ENCODE results near the gene AP3B2.

The AP3B2 gene

DNA sequence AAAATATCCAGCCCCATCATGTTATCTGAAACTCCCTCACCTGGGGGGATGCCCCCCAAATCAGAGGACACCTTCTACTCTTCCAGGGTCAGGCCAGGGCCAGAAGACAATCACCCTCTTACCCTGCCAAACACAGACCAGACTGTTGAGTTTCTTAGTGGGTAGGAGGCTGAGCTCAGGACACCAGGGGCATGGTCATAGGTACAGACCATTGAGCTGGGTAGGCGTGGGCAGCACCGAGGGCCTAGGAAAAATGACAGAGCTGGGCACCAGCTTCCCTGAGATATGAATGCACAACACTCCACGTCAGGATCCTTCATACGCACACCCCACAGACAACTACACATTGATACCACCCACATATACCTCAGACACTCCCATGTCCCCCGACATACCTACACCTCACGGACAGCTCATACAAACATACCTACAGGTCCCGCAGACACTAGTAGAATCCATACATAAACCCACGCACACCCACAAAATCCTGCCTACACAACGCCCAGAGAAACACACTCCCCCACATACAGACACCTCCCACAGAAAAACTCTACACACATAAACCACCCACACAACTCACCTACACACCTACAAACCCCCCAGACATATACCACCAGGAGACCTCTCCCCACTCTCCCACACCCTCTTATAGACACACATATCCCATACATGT is 11.8 kb downstream of the AP3B2 start:
- no peak for DNase-seq

DNA sequence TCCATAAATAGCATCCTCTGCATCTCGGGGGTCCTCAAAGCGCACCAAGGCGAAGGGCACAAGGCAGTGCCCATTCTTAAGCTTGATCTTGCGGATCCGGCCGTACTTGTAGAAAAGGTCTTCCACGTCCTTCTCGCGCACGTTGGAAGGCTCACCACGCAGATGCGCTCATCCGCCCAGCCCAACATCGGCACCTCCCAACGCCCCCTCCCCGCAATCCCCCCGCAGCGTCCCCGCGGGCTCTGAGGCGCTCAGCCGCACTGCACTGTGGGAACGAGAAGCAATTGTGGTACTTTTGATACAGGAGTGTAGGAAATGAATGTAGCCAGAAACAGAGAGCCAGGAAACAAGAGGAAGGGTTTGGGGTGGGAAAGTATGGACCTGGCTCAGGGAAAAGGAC is 17.5 kb downstream of the AP3B2 start:
- DNase-seq = no peak

DNA sequence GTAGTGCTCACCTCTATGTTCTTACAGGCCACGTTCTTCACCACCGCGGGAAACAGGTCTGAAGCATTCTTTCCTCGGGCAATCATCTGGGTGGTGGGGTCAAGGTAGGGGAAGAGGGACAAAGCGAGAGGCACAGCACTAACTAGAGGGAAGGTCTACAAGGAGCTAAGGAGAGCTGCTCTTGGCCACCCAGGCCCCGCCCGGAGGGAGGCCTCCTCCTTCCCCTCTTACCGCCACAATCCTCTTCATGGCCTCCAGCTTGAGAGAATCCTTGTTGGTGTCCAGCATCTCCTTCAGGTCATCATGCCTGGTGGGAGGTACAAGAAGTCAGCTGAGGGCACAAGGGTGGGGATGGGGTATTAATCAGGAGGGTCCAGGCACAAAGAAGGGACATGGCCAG is 20.5 kb downstream of the AP3B2 start:
- DNase-seq = no peak

DNA sequence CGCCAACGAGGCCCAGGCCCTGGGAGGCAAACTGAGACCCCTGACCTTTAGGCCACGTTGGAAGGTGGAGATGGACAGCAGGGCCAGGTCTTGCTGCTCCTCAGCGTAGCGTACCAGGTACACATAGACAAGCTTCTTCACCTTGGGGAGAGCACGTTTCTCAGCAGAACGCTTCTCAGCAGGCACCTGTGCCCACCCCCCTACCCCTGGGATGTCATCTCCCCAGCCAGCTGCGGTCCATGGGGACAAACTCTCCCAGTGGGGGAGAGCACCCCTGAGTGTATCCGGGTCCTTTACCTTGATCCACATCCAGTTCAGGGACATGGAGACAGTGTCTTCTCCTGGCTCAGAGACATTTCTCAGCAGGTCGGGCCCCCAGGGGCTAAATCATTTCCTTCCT is 21.0 kb downstream of the AP3B2 start:
- no peak for DNase-seq

DNA sequence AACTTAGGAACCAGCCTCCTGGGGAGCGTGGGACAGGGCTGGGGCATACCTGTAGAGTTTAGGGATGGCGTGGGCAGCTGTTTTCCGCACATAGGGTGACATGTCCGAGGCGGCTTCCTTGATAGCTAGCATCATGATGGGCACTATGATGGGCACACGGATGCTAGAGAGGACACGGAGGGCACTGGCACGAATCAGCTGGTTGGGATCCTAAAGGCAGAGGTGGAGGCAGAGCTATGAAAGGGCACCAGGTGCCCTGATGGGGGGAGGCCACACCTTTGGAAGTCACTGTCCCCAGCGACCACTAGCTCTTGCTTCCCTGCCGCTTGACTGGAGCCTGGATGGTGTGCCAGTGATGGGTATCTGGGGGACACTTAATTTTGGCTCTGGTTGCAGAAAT is 28.3 kb downstream of the AP3B2 start:
- no peak for DNase-seq

DNA sequence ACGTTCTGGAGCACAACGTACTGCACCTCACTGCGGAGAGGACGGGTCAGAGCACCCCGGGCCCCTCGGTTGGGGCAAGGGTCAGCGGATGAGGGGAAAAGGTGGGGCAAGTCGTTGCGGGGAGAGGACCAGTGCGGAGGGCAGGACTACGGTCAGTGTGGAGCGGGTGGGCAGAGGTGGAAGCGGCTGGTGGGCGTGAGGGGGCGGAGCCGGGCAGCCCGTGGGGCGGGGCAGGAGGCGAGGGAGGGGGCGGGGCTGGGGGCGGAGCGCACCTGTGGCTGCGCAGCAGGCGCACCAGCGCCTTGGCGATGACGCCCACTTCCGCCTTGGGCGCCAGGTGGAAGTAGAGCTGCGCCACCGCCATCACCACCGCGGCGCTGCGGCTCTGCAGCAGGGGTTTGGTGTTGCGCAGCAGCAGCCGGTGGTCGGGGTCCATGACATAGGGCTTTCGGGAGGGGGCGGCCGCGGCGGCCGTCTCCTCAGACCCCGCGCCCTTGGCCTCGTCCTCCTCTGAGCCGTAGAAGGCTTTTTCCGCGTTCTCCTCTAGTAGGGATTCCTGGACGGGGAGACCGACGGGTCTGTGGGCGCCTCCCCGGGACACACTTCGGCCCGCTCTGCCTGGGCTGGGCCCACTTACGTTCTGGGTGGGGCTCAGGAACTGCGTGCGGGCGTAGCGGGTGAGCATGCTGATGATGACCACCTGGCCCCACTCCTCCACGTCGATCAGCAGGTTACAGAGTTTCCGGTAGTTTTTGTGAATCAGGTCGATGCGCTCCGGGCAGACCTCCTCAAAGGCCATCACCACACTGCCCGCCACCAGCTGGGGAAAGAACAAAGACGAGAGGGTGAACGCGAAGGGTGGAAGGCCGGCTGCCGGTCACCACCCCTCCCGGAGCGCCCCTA is 29.2 kb downstream of the AP3B2 start:
- DNase-seq = peak; percentile 80

DNA sequence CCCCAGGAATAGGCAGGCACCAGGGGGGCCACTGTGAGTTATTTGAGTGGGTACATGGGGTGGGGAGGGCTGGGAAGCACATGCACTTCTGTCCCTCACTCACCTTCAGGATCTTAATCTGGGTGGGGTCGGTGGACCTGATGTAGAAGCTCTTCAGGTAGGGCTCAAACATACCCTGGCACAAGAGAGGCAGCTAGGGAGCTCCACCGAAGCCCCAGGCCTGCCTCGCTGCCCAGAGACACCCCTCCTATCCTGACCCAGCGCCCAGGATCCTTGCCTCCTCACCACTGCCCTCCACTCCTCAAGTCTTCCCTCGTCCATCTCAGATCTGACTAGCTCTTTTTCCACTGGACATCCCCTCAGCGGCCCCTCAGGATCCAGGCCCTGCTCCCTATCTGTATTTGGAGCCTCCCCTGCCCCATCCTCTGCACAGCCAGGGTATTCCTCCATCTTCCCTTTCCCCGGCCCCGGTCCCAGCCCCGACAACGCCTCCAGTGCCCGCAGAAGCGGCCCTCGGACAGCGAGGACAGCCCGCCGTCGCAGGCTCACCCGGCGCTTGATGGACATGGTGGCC is 30.0 kb downstream of the AP3B2 start:
- no peak for DNase-seq

DNA sequence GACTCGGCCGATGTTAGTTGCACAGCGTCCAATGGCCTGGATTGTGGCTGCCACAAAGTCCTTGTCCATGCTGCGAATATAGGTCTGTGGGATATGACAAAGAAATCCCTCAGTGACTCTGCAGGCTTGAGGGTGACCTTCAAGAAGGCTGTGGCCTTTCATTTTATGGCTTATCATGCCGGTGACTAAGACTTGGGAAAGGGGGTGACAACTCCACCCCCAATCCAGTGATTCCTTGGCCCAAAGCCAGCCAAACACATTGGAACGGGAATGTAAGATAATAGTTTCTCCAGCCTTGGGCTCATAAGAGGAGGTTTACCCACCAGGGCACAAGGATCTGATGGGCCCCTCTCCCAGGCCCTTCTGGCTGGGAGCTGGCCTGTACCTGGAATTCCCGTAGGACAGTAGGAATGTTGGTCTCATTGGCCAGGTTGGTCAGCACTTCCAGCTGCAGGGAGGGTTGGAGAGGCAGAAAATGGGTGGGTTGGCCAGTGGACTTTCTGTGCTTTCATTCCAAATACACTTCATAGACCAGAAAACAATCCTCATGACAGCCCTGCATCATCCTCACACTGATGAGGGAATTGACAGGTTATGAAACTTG is 31.9 kb downstream of the AP3B2 start:
- no peak for DNase-seq

DNA sequence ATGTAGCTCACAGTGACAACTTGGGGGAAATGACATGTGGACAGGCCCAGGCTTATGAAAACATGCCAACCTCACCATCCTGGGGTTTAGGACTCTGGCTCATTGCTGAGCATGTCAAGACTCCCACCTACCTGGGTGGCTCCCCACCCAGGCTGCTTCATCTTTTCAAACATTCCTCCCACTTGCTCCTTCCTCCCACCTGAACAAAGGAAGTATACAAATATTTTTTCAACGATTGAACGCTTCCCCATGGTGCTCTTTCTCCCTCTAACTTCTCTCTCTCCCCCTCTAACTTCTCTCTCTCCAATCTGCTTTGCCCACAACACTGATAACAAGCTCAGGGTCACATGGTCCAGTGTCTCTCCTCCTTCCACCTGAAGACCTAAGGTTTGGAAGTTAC is 34.8 kb downstream of the AP3B2 start:
- DNase-seq = no peak

DNA sequence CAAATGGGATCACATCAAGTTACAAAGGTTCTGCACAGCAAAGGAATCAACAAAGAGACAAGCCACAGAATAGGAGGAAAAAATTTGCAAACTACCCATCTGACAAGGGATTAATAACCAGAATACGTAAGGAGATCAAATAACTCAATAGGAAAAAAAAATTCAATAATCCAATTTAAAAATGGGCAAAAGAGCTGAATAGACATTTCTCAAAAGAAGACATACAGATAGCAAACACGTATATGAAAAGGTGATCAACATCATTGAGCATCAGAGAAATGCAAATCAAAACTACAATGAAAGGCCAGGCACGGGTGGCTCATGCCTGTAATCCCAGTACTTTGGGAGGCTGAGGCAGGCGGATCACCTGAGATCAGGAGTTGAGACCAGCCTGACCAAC is 39.0 kb downstream of the AP3B2 start:
- no peak for DNase-seq

DNA sequence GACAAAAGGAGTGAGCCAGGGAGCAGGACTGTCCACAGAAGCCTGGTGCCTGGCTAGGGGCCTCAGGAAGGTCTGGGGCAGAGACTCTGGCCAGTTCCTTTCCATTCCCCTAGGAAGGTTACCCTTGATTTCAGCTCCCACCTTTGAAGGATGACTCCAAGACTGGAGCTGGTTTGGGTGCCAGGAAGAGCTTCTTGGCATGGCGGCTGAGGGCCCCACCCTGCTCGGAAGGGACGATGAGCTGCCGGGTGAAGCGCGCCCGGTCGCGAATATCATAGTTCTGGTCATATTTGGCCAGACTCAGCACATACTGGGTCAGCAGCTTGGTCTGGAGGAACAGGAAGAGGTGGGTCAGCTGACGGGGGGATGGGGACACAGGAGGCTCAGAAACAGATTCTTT is 43.1 kb downstream of the AP3B2 start:
- no peak for DNase-seq

DNA sequence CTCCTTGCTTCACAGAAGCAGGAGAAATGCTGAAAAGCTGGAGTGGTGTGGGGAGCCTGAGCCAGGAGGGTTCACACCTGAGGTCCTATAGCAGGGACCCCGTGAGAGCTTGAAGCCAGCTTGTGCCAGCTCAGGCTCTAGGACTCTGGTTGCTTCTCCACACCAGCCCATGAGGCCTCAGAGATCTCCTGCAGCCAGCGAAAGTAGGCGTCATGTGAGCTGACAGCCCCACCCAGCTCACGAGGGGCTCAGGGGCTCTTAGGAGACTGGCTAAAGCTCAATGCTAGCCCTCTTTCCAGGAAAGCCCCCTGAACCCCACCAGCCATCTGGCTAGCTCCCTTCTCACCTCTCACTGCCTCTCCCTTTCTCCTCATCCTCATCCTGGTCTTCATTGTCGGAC is 45.7 kb downstream of the AP3B2 start:
- DNase-seq = no peak

DNA sequence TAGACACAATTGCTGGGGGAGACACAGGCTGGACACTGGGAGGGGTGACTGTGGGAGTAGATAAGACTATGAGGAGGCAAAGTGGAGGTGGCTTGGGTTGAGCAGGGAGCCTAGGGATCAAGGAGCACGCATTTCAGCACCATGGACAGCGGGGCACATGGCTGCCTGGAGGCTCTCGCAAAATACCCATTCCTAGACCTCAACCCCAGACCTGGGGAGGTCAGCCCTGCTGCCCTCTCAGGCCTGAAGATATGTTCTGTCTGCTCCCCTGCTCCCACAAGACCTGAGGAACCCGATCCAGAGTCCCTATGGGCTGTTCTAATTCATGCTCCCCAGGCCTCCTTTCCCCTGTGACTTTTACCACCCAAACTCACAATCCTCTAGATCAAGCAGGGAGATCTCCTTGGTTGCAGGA is 46.5 kb downstream of the AP3B2 start:
- no peak for DNase-seq

DNA sequence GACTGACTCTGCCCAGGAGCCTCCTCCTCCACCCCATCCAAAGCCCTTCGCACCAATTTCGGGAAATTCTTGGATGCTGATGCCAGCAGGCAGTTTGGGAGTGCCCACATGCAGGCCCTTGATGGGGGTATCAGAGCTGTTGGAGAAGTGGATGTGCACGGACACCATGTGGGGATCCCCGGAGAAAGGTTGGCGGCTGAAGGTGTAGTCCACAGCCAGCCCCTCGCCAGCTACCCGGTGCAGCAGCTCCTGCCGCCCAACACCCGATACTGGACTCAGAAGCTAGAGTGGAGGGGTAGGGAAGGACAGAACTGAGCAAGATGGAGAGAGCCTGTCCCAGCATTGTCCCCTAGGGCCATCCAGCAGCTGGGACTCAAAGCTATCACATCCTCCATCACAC is 47.0 kb downstream of the AP3B2 start:
- DNase-seq = no peak

DNA sequence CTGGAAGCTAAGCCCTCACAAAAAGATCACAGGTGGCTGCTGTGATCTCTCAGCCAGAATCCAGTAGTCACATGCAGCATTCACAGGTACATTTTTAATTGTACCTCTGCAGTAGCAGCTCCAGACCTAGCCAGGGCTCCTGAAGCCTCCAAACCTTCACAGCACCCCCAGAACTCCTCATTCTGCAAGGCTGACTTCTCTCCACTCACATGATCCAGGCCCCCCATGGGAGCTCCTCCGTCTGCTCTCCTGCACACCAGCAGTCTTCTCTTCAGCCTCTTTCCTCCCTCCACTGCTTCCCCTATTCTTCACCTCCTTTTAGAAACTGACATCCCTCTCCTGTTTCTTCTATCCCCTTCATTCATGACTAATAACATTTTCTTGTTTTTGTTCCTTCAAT is 49.3 kb downstream of the AP3B2 start:
- no peak for DNase-seq

DNA sequence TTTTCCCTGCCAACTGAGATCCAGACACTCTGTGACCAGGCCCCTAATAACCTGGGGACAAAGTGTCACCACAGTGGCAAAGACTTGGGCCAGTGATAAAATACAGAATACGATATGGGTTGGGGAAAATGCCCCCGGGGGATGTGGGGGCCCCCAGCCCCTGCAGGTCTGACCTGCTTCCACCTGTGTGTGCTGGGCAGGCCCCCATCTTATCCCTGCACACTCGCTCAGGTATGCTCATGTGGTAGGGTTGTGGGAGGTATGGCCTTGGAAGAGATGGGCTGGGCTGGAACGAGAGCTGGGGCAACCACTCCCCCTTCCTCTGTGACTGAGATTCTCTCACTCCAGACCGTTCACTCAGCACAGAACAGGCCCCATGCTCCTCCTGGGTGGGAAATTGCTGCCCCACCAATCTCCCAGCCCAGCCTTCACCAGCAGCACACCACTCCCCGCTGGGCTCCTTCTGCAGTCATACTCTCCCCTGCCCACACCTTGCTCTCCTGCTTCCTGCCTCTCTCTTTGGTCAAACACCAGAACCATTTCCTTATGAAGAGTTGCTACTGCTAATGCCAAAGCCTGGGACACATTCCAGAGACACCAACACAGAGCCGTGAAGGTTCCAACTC is 52.9 kb downstream of the AP3B2 start:
- DNase-seq = no peak

DNA sequence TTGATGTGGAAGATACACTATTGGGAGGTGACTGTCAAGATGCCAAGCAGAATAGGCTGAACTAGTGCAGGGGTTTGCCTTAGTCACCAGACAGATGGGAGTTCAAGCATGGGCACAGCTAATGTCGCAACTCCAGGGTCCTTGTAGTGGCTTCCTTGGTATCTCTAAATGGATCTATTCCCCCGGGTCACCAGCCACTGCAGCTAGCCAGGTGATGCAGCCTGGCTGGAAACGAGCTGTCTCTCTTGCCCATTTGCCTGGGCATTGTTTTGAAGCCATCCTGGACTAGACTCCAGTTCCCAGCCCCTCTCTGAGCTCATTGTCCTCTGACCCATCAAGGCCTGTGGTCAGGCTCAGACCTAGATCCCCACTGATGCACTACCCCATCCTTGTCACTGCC is 54.1 kb downstream of the AP3B2 start:
- DNase-seq = no peak

DNA sequence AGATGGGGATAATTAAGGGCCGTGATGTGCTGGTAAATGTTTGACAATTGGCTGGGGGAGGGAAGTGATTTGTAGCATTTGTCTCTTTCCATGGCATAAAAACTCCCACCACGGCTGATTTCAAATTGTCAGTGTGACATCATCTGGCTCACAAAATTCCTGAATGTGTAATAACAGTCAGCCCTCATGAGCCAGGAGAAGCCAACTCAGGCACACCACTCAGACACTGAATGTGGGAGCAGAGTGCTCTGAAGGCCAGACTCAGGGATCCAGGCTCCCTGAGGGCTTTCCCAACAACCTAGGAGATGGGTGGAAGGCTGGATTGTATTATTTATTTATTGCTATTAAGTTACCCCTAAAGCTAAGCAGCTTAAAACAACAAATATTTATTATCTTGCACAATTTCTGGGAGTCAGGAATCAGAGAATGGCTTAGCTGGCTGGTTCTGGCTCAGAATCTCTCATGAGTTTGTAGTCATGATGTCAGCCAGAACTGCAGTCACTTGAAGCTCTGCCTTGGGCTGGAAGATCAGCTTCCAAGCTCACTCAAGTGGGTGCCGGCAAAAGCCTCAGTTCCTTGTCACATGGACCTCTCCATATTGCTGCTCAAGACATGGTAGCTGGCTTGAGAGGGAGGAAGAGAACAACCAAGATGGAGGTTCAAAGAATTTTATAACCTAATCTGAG is 56.0 kb downstream of the AP3B2 start:
- no peak for DNase-seq

DNA sequence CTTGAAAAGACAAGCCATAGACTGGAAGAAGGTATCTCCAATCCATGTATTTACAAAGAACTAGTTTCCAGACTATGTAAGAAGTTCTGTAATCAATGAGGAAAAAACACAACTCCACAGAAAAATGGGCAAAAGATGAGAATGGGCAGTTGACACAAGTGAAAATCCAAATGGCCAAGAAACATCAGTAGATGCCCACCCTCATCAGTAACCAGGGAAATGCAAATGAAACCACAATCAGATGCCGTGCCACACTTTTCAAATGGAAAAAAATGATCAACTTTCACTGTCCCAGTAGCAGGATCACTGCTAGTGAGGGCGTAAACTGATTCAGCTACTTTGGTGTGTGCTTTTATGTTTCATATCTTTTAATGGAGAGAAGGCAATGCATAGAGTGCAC is 58.0 kb downstream of the AP3B2 start:
- no peak for DNase-seq

DNA sequence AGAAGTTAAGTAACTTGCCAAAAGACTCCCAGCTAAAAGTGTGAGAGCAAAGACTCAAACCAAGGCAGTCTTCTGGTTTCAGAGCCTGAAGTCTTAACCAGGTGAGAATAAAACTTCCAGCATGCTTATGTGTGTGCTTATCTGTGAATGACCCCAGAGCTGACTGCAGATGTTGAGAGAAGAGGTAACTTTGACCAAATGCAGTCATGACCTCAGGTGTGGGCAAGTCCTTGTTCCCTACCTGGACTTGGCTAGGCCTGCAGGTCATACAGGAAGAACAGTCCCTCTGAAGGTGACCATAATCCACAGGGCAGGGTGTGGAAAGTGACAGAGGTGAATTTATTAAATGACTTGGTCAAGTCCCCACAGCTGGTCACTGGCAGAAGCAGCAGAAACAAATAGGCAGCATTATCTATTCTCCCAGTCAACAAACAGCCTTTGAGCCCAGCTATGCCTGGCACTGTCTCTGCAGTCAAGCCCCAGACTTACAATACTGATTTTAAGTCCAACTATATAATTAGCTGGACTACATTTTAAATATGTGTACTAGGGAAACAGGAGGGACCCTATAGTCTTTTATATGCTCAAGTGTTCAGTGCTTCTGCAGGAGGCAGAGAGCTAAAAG is 59.5 kb downstream of the AP3B2 start:
- DNase-seq = no peak

DNA sequence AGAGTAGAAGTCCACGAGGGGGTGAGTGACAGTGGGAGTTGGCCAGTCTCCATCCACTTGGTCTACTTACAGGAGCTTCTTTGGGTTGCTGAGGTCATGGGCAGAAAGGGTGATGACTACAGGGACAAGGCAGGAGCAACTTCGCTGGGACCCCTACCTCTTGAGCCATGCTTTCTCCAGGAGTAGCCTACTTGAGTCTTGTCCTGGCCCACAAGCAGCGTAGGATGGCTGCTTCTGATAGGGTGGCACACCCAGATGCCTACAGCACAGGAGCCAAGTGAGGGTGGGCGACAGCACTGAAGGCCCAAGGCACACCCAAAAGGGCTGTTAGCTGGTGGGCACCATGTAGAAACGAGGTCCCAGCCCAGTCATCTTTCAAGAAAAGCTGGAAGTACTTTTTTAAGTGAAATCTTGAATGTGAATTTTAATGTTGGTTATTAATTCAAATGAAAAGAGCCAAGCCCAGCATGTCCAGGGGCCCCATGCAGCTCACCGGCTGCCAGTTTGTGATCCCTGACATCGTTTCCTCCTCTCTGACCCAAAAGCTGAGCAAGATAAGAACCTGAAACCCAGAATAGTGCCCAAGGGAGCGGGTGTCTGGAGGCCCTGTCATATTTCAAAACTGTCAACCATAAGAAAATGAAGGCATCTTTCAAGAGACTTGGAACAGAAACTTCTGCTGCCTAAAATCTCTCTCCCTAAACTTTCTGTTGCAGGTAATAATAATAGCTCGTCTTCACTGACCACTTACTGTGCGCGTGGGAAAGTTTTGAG is 60.3 kb downstream of the AP3B2 start:
- DNase-seq = no peak

Measured in CD4-positive, alpha-beta T cell treated with Interleukin-4 for 4 hours (primary cell).